Measurements from ENCODE around the gene RNF123.
"Not testable (repeated sequence)": the region's sequence is repeated elsewhere in the genome, so short reads cannot be mapped to it uniquely, and the experiment has no call there.

- not testable (repeated sequence) for TF ChIP-seq CTCF (IDR thresholded peaks at IDR 0.05; ENCODE audit: low read length); EZH2 (IDR thresholded peaks at IDR 0.05; ENCODE audit: borderline replicate concordance, low read length)
Measured at GRCh38 chr3:49690856-49691255, 1.5 kb downstream of the RNF123 start.

Measured in OCI-LY1 (cell line).